Peyer's patch (tissue), 4 donors: ENCODE results near the gene CEMIP.

ENCODE experiments used
- POLR2A ChIP-seq, 2 donors: fragments of 450-650 bp; IDR thresholded peaks; one replicate each; pipeline ENCODE4 v1.5.1; 2017; ENCODE audit warnings: antibody characterized with exemption in 2 of 2, mild to moderate bottlenecking in 2 of 2, moderate library complexity in 2 of 2
- TF ChIP-seq, protein P1 (sequence below), 6 experiments: fragments of 450-650 bp in 4 of 6; fragments of 200-600 bp in 2 of 6; sonication (generic) in 1 of 6; IDR thresholded peaks; one replicate each; pipeline ENCODE4 v1.5.1; 2017 to 2019; ENCODE audit warnings: antibody characterized with exemption in 6 of 6, mild to moderate bottlenecking in 3 of 6, moderate library complexity in 1 of 6

DNA sequence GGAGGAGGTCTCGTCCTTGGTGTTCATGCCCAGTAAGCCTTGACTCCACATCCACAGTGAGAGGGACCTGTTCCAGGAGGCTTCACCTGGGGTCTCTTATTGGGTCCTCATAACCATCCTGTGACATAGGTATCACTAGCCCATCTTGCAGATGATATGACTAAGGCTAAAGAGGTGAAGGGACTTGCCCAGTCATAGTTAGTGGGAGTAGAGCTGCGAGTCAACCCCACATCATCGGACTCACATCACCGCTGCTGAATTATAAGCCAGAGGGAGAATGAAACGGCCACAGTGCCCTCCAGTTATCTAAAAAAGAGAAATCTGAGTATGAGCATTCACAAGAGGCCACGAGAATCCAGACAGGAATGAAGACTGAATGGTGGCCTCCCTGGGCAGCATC is 144.5 kb downstream of the CEMIP start:
- TF ChIP-seq, protein P1, sequence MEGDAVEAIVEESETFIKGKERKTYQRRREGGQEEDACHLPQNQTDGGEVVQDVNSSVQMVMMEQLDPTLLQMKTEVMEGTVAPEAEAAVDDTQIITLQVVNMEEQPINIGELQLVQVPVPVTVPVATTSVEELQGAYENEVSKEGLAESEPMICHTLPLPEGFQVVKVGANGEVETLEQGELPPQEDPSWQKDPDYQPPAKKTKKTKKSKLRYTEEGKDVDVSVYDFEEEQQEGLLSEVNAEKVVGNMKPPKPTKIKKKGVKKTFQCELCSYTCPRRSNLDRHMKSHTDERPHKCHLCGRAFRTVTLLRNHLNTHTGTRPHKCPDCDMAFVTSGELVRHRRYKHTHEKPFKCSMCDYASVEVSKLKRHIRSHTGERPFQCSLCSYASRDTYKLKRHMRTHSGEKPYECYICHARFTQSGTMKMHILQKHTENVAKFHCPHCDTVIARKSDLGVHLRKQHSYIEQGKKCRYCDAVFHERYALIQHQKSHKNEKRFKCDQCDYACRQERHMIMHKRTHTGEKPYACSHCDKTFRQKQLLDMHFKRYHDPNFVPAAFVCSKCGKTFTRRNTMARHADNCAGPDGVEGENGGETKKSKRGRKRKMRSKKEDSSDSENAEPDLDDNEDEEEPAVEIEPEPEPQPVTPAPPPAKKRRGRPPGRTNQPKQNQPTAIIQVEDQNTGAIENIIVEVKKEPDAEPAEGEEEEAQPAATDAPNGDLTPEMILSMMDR (IDR thresholded peaks at IDR 0.05) = no peak
- TF ChIP-seq POLR2A (IDR thresholded peaks at IDR 0.05) = no peak
